Spleen (tissue), 11 donors: ENCODE measurements around the gene ZNF462. TPM values are rescaled to one million over a fixed set of nuclear protein-coding genes. Genes with fewer than 3 reads are reported as not detected.

Experiments
- DNase-seq: peaks from one replicate; pipeline ENCODE4 v3.0.0-alpha.2; 2020
- H3K27ac ChIP-seq, 8 donors: fragments of 200-600 bp; sonication (generic) in 7 of 8; 1 replicate in 4 of 8; 2 replicates in 4 of 8; pipeline versions ENCODE4 v1.5.0 to v1.8.0; 2016 to 2021; ENCODE audit warnings: inconsistent platforms in 4 of 8, mild to moderate bottlenecking in 4 of 8, moderate library complexity in 1 of 8
- H3K27me3 ChIP-seq, 7 donors: fragments of 200-600 bp; sonication (generic) in 6 of 7; replicated peaks in 1 of 7; 1 replicate in 4 of 7; 2 replicates in 3 of 7; pipeline versions ENCODE4 v1.5.0 to v1.8.0; 2016 to 2021; ENCODE audit warnings: inconsistent platforms in 3 of 7, mild to moderate bottlenecking in 1 of 7
- H3K36me3 ChIP-seq, 6 donors: fragments of 200-600 bp; sonication (generic) in 5 of 6; 1 replicate in 4 of 6; 2 replicates in 2 of 6; pipeline versions ENCODE4 v1.5.0 to v1.8.0; 2016 to 2021; ENCODE audit warnings: inconsistent platforms in 2 of 6
- H3K4me1 ChIP-seq, 6 donors: fragments of 200-600 bp; sonication (generic) in 5 of 6; 1 replicate in 3 of 6; 2 replicates in 3 of 6; pipeline versions ENCODE4 v1.5.0 to v1.8.0; 2016 to 2021; ENCODE audit warnings: inconsistent platforms in 3 of 6
- H3K4me3 ChIP-seq, 8 donors: fragments of 200-600 bp; sonication (generic) in 7 of 8; 1 replicate in 4 of 8; 2 replicates in 4 of 8; pipeline versions ENCODE4 v1.5.0 to v1.8.0; 2016 to 2021; ENCODE audit warnings: inconsistent platforms in 4 of 8, mild to moderate bottlenecking in 4 of 8, moderate library complexity in 2 of 8
- H3K9me3 ChIP-seq, 8 donors: fragments of 200-600 bp; sonication (generic) in 7 of 8; 1 replicate in 4 of 8; 2 replicates in 4 of 8; pipeline versions ENCODE4 v1.5.0 to v1.8.0; 2016 to 2021; ENCODE audit warnings: inconsistent platforms in 4 of 8
- CTCF ChIP-seq, 11 experiments: fragments of 200-600 bp in 7 of 11; fragments of 450-650 bp in 4 of 11; sonication (generic) in 4 of 11; IDR thresholded peaks in 8 of 11; conservative IDR thresholded peaks in 3 of 11; 1 replicate in 7 of 11; 2 replicates in 4 of 11; pipeline versions ENCODE4 v1.4.0 to v1.8.0; 2016 to 2021; ENCODE audit warnings: antibody characterized with exemption in 11 of 11, inconsistent platforms in 4 of 11, mild to moderate bottlenecking in 1 of 11
- POLR2A ChIP-seq, 3 donors: fragments of 450-650 bp; IDR thresholded peaks; one replicate each; pipeline ENCODE4 v1.5.1; 2017; ENCODE audit warnings: antibody characterized with exemption in 3 of 3, mild to moderate bottlenecking in 1 of 3
- POLR2AphosphoS5 ChIP-seq, 3 donors: sonication (generic); formaldehyde crosslinking; IDR thresholded peaks; one replicate each; pipeline ENCODE4 v1.5.1; 2017; ENCODE audit warnings: antibody characterized with exemption in 3 of 3
- WGBS, 5 donors: extraction: QIAGEN DNeasy Blood & Tissue Kit in 3 of 5; methylation state at CpG; one replicate each; pipeline versions ENCODE4 v1.1.5 to v1.1.7; 2013 to 2018; 5-methylcytosine and 5-hydroxymethylcytosine counted together
- intact Hi-C: fragments of 100-400 bp; cut with DNase I; formaldehyde crosslinking; loops from one replicate; pipeline ENCODE4 v1.15.0; 2023; ENCODE audit warnings: low total_unique reads
- polyA plus RNA-seq, 3 donors: library from polyadenylated mRNA; stranded (reverse); fragments of 200-250 nt; gene quantifications; one replicate each; pipeline ENCODE4 v1.2.1, GENCODE V29; 2013
- total RNA-seq, 7 donors: library from RNA; depleted of rRNA in 3 of 7; stranded (reverse); fragments of >200 nt in 3 of 7; fragmentation: NEBNext Ultra II Directional in 4 of 7; extraction: Animal tissue kit (Norgen Biotek cat#: 25700) in 4 of 7; gene quantifications; one replicate each; pipeline versions ENCODE4 v1.1.0 to v1.2.1, GENCODE V29; 2016 to 2021
- donor health status: healthy with polysubstance abuse.
- donor health status: DM: no; HTN: no; CAD: no; lungs with moderate emphysema.
- donor health status: DM: no; HTN: no; CAD: no.
- donor health status: Bipolar disorder and iron deficiency.
- donor health status: healthy.
- donor health status: DM: no; HTN: no; CAD: no.
- donor health status: DM: yes; HTN: yes; CAD: no.

The ZNF462 gene
- total and polyA plus RNA-seq, 10 donors, result 0.36 to 38.9 (median 20.3) TPM

- H3K27ac ChIP-seq, result no peak overlapping the region
- TF ChIP-seq CTCF (IDR thresholded peaks at IDR 0.05 in 8 of 11, conservative IDR thresholded peaks at IDR 0.05 in 3 of 11) (no peak), POLR2A (IDR thresholded peaks at IDR 0.05) (no peak), POLR2AphosphoS5 (IDR thresholded peaks at IDR 0.05) (no peak)
- peaks cover 0 to 5% (median 0%) of the 10 kb centered on the region in 7 donors for H3K27me3 ChIP-seq
- H3K36me3 ChIP-seq, result no peaks in the 10 kb centered on the region
- intact Hi-C loops, result no loop called here
- no peaks in the 10 kb centered on the region for H3K4me1 ChIP-seq
- no peak for DNase-seq
- H3K9me3 ChIP-seq, result no peaks in the 10 kb centered on the region
- 64 to 87% (median 67%) methylated on average over 5 of the region's 5 CpGs for WGBS, 5 donors
- no peak overlapping the region for H3K4me3 ChIP-seq
Observed at GRCh38 chr9:107043886-107044285, 180.9 kb downstream of the ZNF462 start.

- Histone ChIP-seq H3K4me1 (no peaks in the 10 kb centered on the region), H3K4me3 (no peak overlapping the region), H3K36me3 (no peaks in the 10 kb centered on the region), H3K27me3 (peaks cover 0 to 5% (median 0%) of the 10 kb centered on the region in 7 donors), H3K27ac (no peak overlapping the region), H3K9me3 (no peaks in the 10 kb centered on the region)
- 71 to 95% (median 83%) methylated on average over 4 of the region's 4 CpGs for WGBS, 5 donors
- no peak for TF ChIP-seq POLR2A (IDR thresholded peaks at IDR 0.05)
- TF ChIP-seq CTCF (IDR thresholded peaks at IDR 0.05 in 8 of 11, conservative IDR thresholded peaks at IDR 0.05 in 3 of 11), result no peak
- TF ChIP-seq POLR2AphosphoS5 (IDR thresholded peaks at IDR 0.05), result no peak
- no peak for DNase-seq
- intact Hi-C loops, result no loop called here
Observed at GRCh38 chr9:107044872-107045271, 181.9 kb downstream of the ZNF462 start.

- Histone ChIP-seq H3K9me3 (no peaks in the 10 kb centered on the region), H3K27ac (no peak overlapping the region)
- WGBS, 5 donors, result 77 to 95% (median 86%) methylated on average over 1 of the region's 1 CpG
Observed at GRCh38 chr9:107046692-107047091, 183.7 kb downstream of the ZNF462 start.

More at GRCh38 chr9:107046692-107047091, 183.7 kb downstream of the ZNF462 start:
- intact Hi-C loops, result no loop called here
- no peak for TF ChIP-seq CTCF (IDR thresholded peaks at IDR 0.05 in 8 of 11, conservative IDR thresholded peaks at IDR 0.05 in 3 of 11)
- TF ChIP-seq POLR2A (IDR thresholded peaks at IDR 0.05), result no peak
- TF ChIP-seq POLR2AphosphoS5 (IDR thresholded peaks at IDR 0.05), result no peak
- no peak for DNase-seq
- H3K4me1 ChIP-seq, result no peaks in the 10 kb centered on the region
- H3K4me3 ChIP-seq, result no peak overlapping the region
- H3K27me3 ChIP-seq, result peaks cover 0 to 5% (median 0%) of the 10 kb centered on the region in 7 donors
- no peaks in the 10 kb centered on the region for H3K36me3 ChIP-seq
